Fibroblast of lung (primary cell): ENCODE measurements around the gene LINGO3. TPM values are rescaled to one million over a fixed set of nuclear protein-coding genes. Genes with fewer than 3 reads are reported as not detected.

ENCODE experiments used
- DNase-seq, 2 donors: peaks; one replicate each; pipeline versions ENCODE4 v3.0.0 to v3.0.0-alpha.2; 2010; ENCODE audit warnings: low read depth in 2 of 2
- H2AFZ ChIP-seq: 2 replicates; pipeline ENCODE4 v1.5.1; 2012; ENCODE audit warnings: low read length, control low read depth, inconsistent platforms
- H3K27ac ChIP-seq: 2 replicates; pipeline ENCODE4 v1.5.1; 2011; ENCODE audit warnings: low read length, control low read depth; ENCODE audit not compliant: insufficient read depth
- H3K27me3 ChIP-seq: 2 replicates; pipeline ENCODE4 v1.5.1; 2011; ENCODE audit warnings: mild to moderate bottlenecking, low read length; ENCODE audit not compliant: control insufficient read depth, insufficient read depth
- H3K36me3 ChIP-seq: 2 replicates; pipeline ENCODE4 v1.5.1; 2011; ENCODE audit warnings: low read length; ENCODE audit not compliant: control insufficient read depth, insufficient read depth
- H3K4me1 ChIP-seq: 2 replicates; pipeline ENCODE4 v1.5.1; 2011; ENCODE audit warnings: low read length; ENCODE audit not compliant: control insufficient read depth, insufficient read depth; ENCODE audit errors: extremely low read depth
- H3K4me2 ChIP-seq: 2 replicates; pipeline ENCODE4 v1.5.1; 2011; ENCODE audit warnings: low read length, control low read depth; ENCODE audit not compliant: insufficient read depth; ENCODE audit errors: extremely low read depth
- H3K4me3 ChIP-seq, 4 experiments: fragments of 200-600 bp in 1 of 4; sonication (generic) in 1 of 4; replicated peaks in 1 of 4; 2 replicates each; pipeline ENCODE4 v1.5.1; 2011 to 2016; ENCODE audit warnings: low read length in 4 of 4, low read depth in 3 of 4, mild to moderate bottlenecking in 3 of 4, control low read depth in 2 of 4, inconsistent platforms in 1 of 4, mixed read lengths in 1 of 4; ENCODE audit not compliant: insufficient read depth in 1 of 4; ENCODE audit errors: control extremely low read depth in 1 of 4
- H3K79me2 ChIP-seq: 2 replicates; pipeline ENCODE4 v1.5.1; 2012; ENCODE audit warnings: mild to moderate bottlenecking, low read length, inconsistent platforms; ENCODE audit not compliant: control insufficient read depth, insufficient read depth
- H3K9ac ChIP-seq: 2 replicates; pipeline ENCODE4 v1.5.1; 2011; ENCODE audit warnings: mild to moderate bottlenecking, low read length, control low read depth; ENCODE audit not compliant: insufficient read depth
- H3K9me3 ChIP-seq: 2 replicates; pipeline ENCODE4 v1.5.1; 2012; ENCODE audit warnings: low read depth, low read length; ENCODE audit not compliant: control insufficient read depth, insufficient read depth
- H4K20me1 ChIP-seq: 2 replicates; pipeline ENCODE4 v1.5.1; 2011; ENCODE audit warnings: low read length; ENCODE audit not compliant: control insufficient read depth, insufficient read depth; ENCODE audit errors: extremely low read depth
- EZH2 ChIP-seq: IDR thresholded peaks from 2 replicates; pipeline ENCODE4 v1.5.1; 2012; ENCODE audit warnings: low read length, control low read depth, mild to moderate bottlenecking; ENCODE audit errors: missing control alignments
- polyA plus RNA-seq, 2 donors: library from polyadenylated mRNA; depleted of rRNA in 1 of 2; stranded (reverse) in 1 of 2; unstranded in 1 of 2; fragments of >200 nt; gene quantifications; 2 replicates each; pipeline ENCODE4 v1.2.1, GENCODE V29; 2011 to 2012; ENCODE audit warnings: missing spikeins in 1 of 2
- total RNA-seq: library from RNA; depleted of rRNA; stranded (reverse); fragments of >200 nt; gene quantifications from 2 replicates; pipeline ENCODE4 v1.2.1, GENCODE V29; 2014
- TF ChIP-seq, protein P1 (sequence below), 2 donors: IDR thresholded peaks in 1 of 2; conservative IDR thresholded peaks in 1 of 2; 1 replicate in 1 of 2; 2 replicates in 1 of 2; pipeline ENCODE4 v1.5.1; 2011 to 2012; ENCODE audit warnings: low read length in 2 of 2, control low read depth in 1 of 2, inconsistent platforms in 1 of 2, low read depth in 1 of 2, mild to moderate bottlenecking in 1 of 2

LINGO3 gene
- total and polyA plus RNA-seq, 2 donors (not counting 1 experiment from before 2014, with no cell fraction given), result not detected

- no peak overlapping the region for H3K4me2 ChIP-seq
- peaks cover 20% of the 10 kb centered on the region for H3K36me3 ChIP-seq
- no peak overlapping the region for H2AFZ ChIP-seq
- no peak overlapping the region for H3K9ac ChIP-seq
- no peak for DNase-seq
- peaks cover 9% of the 10 kb centered on the region for H3K4me1 ChIP-seq
- no peaks in the 10 kb centered on the region for H3K9me3 ChIP-seq
- peaks cover 4% of the 10 kb centered on the region for H4K20me1 ChIP-seq
- H3K4me3 ChIP-seq, result no peak overlapping the region
- no peak for TF ChIP-seq EZH2
- H3K27me3 ChIP-seq, result no peaks in the 10 kb centered on the region
- no peak overlapping the region for H3K27ac ChIP-seq
- H3K79me2 ChIP-seq, result peaks cover 37% of the 10 kb centered on the region
Measured at GRCh38 chr19:2276429-2276986, 31.4 kb downstream of the LINGO3 start.

DNA sequence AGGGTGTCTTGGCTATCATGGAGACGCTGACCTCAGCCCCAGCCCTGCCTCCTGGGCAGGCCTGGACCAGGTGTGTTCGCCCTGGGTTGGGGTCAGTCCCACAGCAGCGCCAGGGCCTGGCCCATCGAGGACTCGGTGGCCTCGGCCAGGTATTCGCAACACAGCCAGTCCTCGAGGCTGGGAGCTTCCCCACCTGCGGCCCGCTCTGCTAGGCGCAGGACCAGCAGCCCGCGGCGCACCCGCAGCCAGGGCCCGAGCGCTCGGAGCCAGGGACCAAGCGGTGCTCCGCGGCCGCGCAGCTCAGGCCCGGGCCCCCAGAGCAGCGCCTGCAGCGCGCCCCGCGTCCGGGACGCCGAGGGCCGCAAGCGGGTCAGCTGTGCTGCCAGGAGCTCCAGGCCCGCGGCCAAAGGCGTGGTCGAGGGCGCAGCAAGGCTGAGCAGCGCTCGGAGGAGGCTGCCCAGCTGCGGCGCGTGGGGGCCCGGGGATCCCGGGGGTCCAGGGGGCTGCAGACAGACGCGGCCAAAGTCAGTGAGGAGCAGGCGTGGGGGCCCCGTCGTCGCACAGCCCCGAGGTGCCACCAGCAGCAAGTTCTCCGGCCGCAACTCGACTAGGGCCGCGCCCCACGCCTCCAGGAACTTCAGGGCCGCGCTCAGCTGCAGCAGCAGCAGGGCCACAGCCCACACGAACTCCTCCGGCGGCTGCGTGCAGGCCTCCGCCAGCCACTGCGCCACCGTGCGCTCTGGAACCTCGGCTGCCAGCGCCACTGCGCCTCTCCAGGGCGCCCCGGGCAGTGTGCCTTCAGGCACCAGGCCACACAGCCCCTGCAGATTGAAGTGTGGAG lies 32.1 kb downstream of the LINGO3 start:
- Histone ChIP-seq H2AFZ (no peak overlapping the region), H3K27me3 (no peaks in the 10 kb centered on the region), H4K20me1 (peaks cover 4% of the 10 kb centered on the region), H3K4me1 (peaks cover 9% of the 10 kb centered on the region), H3K79me2 (peaks cover 44% of the 10 kb centered on the region), H3K36me3 (peaks cover 20% of the 10 kb centered on the region), H3K4me2 (no peak overlapping the region), H3K9me3 (no peaks in the 10 kb centered on the region), H3K9ac (no peak overlapping the region), H3K27ac (no peak overlapping the region), H3K4me3 (no peak overlapping the region)
- TF ChIP-seq, protein P1, sequence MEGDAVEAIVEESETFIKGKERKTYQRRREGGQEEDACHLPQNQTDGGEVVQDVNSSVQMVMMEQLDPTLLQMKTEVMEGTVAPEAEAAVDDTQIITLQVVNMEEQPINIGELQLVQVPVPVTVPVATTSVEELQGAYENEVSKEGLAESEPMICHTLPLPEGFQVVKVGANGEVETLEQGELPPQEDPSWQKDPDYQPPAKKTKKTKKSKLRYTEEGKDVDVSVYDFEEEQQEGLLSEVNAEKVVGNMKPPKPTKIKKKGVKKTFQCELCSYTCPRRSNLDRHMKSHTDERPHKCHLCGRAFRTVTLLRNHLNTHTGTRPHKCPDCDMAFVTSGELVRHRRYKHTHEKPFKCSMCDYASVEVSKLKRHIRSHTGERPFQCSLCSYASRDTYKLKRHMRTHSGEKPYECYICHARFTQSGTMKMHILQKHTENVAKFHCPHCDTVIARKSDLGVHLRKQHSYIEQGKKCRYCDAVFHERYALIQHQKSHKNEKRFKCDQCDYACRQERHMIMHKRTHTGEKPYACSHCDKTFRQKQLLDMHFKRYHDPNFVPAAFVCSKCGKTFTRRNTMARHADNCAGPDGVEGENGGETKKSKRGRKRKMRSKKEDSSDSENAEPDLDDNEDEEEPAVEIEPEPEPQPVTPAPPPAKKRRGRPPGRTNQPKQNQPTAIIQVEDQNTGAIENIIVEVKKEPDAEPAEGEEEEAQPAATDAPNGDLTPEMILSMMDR (conservative IDR thresholded peaks at IDR 0.05 in 1 of 2, IDR thresholded peaks at IDR 0.05 in 1 of 2; ENCODE audit: low read depth in 1 of 2, low read length in 2 of 2), result no peak
- TF ChIP-seq EZH2, result no peak
- DNase-seq, result no peak

DNA sequence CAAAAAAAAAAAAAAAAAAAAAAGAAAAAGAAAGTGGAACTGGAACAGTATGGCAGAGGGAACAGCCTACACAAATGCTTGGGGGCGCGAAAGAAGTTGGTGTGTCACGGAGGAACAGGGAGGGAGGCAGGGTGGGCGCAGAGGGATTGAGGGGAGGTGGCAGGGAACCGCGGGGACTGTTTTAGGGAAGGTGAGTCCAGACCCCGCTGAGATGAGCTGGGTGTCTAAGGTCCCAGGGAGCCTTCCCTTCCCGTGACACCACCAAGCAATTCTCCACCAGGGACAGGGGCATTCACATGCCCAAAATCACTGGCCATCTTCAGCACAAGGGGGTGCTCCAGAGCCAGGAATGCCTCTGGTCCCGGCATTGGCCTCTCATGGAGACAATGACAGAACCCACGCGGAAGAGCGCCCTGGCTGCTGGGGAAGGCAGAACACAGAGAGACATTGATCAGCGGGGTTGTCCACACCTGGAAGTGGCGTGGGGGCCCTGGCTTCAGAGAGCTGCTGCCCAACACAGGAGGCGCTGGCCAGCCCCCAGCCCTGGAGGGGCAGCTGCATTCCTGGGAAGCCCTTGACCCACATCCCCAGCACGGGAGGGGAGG lies 32.9 kb downstream of the LINGO3 start:
- H4K20me1 ChIP-seq, result peaks cover 4% of the 10 kb centered on the region
- H2AFZ ChIP-seq, result no peak overlapping the region

More for the DNA sequence above, 32.9 kb downstream of the LINGO3 start:
- H3K4me3 ChIP-seq, result no peak overlapping the region
- H3K27me3 ChIP-seq, result no peaks in the 10 kb centered on the region
- H3K79me2 ChIP-seq, result peaks cover 50% of the 10 kb centered on the region
- H3K9me3 ChIP-seq, result no peaks in the 10 kb centered on the region
- no peak overlapping the region for H3K4me2 ChIP-seq
- peaks cover 9% of the 10 kb centered on the region for H3K4me1 ChIP-seq
- TF ChIP-seq, protein P1 (conservative IDR thresholded peaks at IDR 0.05 in 1 of 2, IDR thresholded peaks at IDR 0.05 in 1 of 2; ENCODE audit: low read depth in 1 of 2, low read length in 2 of 2), result peak; percentile 48 to 64
- TF ChIP-seq EZH2, result no peak
- no peak overlapping the region for H3K9ac ChIP-seq
- DNase-seq, result peak; percentile 53 to 59
- peaks cover 20% of the 10 kb centered on the region for H3K36me3 ChIP-seq
- no peak overlapping the region for H3K27ac ChIP-seq
